A549 (cell line): ENCODE data around the gene NOS3.

Experiments
- NFE2L2 ChIP-seq: fragments of 150-350 bp; conservative IDR thresholded peaks from 2 replicates; pipeline ENCODE4 v1.6.1; 2014; ENCODE audit warnings: low read length
- PHF8 ChIP-seq: fragments of 200-600 bp; sonication (generic); IDR thresholded peaks from 2 replicates; pipeline ENCODE4 v1.6.1; 2016; ENCODE audit warnings: low read depth, mild to moderate bottlenecking, antibody characterized with exemption, moderate library complexity, borderline replicate concordance
- POLR2A ChIP-seq: IDR thresholded peaks from 2 replicates; pipeline ENCODE4 v1.6.1; 2012; ENCODE audit warnings: mild to moderate bottlenecking, low read length

DNA sequence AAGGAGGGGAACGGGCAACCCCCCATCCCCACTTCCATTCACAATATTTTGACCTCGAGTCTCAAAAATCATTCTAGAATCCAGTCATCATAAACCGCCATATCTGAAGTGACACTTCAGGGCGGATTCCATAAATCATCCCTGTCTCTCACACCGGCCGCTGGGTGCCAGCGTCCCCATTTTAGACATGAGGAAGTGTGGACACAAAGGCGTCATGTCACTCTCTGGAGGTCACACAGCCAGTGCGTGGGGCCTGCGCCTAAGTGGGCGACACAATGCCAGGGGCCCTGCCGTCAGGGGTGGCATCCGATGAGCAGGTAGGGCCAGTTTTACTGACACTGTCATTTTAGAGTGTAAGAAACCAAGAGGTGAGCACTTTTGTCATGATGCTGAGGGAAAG is 32.2 kb upstream of the NOS3 start:
- TF ChIP-seq PHF8 = no peak
- TF ChIP-seq NFE2L2 = no peak
- TF ChIP-seq POLR2A = no peak
